ENCODE data around the gene WDCP. TPM values are rescaled to one million over a fixed set of nuclear protein-coding genes. Genes with fewer than 3 reads are reported as not detected.

The WDCP gene
- total and polyA plus RNA-seq, 10 of the 15 experiments (the other 5 are each of a cell fraction or from before 2014, with no cell fraction given): 5.5 to 21.3 (median 13.2) TPM

- H3K4me3 ChIP-seq: peak overlapping the region; percentile 70
- RAD21 ChIA-PET (ENCODE audit: unreplicated experiment): interaction anchor here (0.6 to 3.8 kb wide), 29 partner anchors 7 to 322 kb away, joined by 3 to 98 read pairs (median 4); partner anchors contain the start of genes ATAD2B, FAM228B, SF3B6 and UBXN2A
- peaks cover 12% of the 10 kb centered on the region for H3K4me1 ChIP-seq (ENCODE audit: control insufficient read depth, insufficient read depth, low read length)
- DNase-seq (ENCODE audit: low read depth, low spot score) (peak; percentile 79), ATAC-seq (peak; percentile 89), FAIRE-seq (peak; percentile 73)
- H3K9me3 ChIP-seq (replicated peaks; ENCODE audit: control insufficient read depth, insufficient read depth, low read length): no peaks in the 10 kb centered on the region
- SMC1A ChIA-PET (ENCODE audit: uncharacterized antibody, unreplicated experiment): interaction anchor here (0.5 to 3.4 kb wide), 19 partner anchors 11 to 432 kb away, joined by 3 to 44 read pairs (median 4); partner anchors contain the start of genes ATAD2B, FAM228B, PFN4 and WDCP
- peak overlapping the region; percentile 98 for H2AFZ ChIP-seq (ENCODE audit: control insufficient read depth, low read depth, low read length)
- no peaks in the 10 kb centered on the region; a peak in 2 of 4 replicates for H3K36me3 ChIP-seq (ENCODE audit: control insufficient read depth in 2 of 2, insufficient read depth in 2 of 2, low read length in 1 of 2)
- H3K27me3 ChIP-seq (replicated peaks in 1 of 2; ENCODE audit: control insufficient read depth in 2 of 2, insufficient read depth in 2 of 2, low read length in 1 of 2): no peaks in the 10 kb centered on the region
- CTCF ChIA-PET: interaction anchor here (0.6 to 5.2 kb wide), 51 partner anchors 7 to 1181 kb away, joined by 3 to 105 read pairs (median 4); partner anchors contain the start of genes ATAD2B, FAM228B, FKBP1B and SF3B6
- in situ Hi-C loops (cut with MboI) (no loop called here), intact Hi-C loops (cut with micrococcal nuclease; ENCODE audit: unreplicated experiment) (loop anchor here (1.0 to 5.0 kb wide), 7 partner anchors 40 to 299 kb away; partner anchors contain the start of genes ATAD2B, FAM228B and PFN4)
- no peaks in the 10 kb centered on the region for H4K20me1 ChIP-seq (ENCODE audit: control insufficient read depth, insufficient read depth)
- no peaks in the 10 kb centered on the region for H3K79me2 ChIP-seq (ENCODE audit: control insufficient read depth, insufficient read depth, low read length)
- peak overlapping the region; percentile 95 for H3K4me2 ChIP-seq (ENCODE audit: control insufficient read depth, insufficient read depth)
- POLR2A ChIA-PET: interaction anchor here (0.5 to 3.3 kb wide), 12 partner anchors 7 to 259 kb away, joined by 3 to 25 read pairs (median 4); partner anchors contain the start of genes ATAD2B, FAM228B, PFN4 and SF3B6
- H3K27ac ChIP-seq (ENCODE audit: control insufficient read depth, insufficient read depth): peak overlapping the region; percentile 87
- BruUV-seq (replicated peaks): no TSS peak
- WGBS (ENCODE audit: insufficient coverage, insufficient replicate concordance, low lambda C conversion rate, missing lambda C conversion rate): 8% methylated on average over 30 of the region's 30 CpGs
- H3K9ac ChIP-seq (ENCODE audit: control insufficient read depth, insufficient read depth, low read length): peak overlapping the region; percentile 89
- TF ChIP-seq TCF7 (IDR thresholded peaks at IDR 0.05; ENCODE audit: borderline replicate concordance) (no peak), IRF4 (IDR thresholded peaks at IDR 0.05; ENCODE audit: low read depth, low read length) (no peak), BCL11A (IDR thresholded peaks at IDR 0.05; ENCODE audit: low read depth, low read length) (no peak), POLR2AphosphoS5 (IDR thresholded peaks at IDR 0.05; ENCODE audit: low read length) (peak; percentile 74), SREBF1 (IDR thresholded peaks at IDR 0.05; ENCODE audit: low read length) (no peak), MYB (IDR thresholded peaks at IDR 0.05; ENCODE audit: borderline replicate concordance, low read depth, low read length) (no peak), SMARCA5 (IDR thresholded peaks at IDR 0.05) (no peak), JUNB (IDR thresholded peaks at IDR 0.05) (no peak), E2F4 (IDR thresholded peaks at IDR 0.05; ENCODE audit: low read depth, low read length) (no peak), PKNOX1 (IDR thresholded peaks at IDR 0.05) (no peak), PBX3 (IDR thresholded peaks at IDR 0.05; ENCODE audit: insufficient replicate concordance, low read depth, low read length) (no peak), NFIC (IDR thresholded peaks at IDR 0.05; ENCODE audit: low read depth, low read length) (no peak), RELB (IDR thresholded peaks at IDR 0.05; ENCODE audit: low read depth) (no peak), ZNF207 (IDR thresholded peaks at IDR 0.05; ENCODE audit: borderline replicate concordance) (0 out of 2 replicates have a peak, but pooled peaks have one; percentile 59), ATF3 (IDR thresholded peaks at IDR 0.05; ENCODE audit: borderline replicate concordance, extremely low read depth, low read depth, low read length) (no peak), RELA (IDR thresholded peaks at IDR 0.05; ENCODE audit: borderline replicate concordance, partially characterized antibody) (no peak), EED (IDR thresholded peaks at IDR 0.05; ENCODE audit: low read depth) (no peak), NR2C2 (IDR thresholded peaks at IDR 0.05; ENCODE audit: borderline replicate concordance, control insufficient read depth, insufficient read length, low read depth) (no peak)
Observed at GRCh38 chr2:24083567-24084385, 36.6 kb upstream of the WDCP start.

Data from GM12878 (cell line).